CD4-positive, alpha-beta T cell treated with Interleukin-17A for 4 hours (primary cell): ENCODE results near the gene CREBL2.
A peak's percentile ranks its signal among the peaks of the same experiment; 100 is the strongest.
"Not testable (repeated sequence)": the region's sequence is repeated elsewhere in the genome, so short reads cannot be mapped to it uniquely, and the experiment has no call there.

Experiments used
- DNase-seq: peaks from one replicate; pipeline ENCODE4 v3.0.0-alpha.2; 2020; ENCODE audit warnings: mixed read lengths

Gene CREBL2

DNA sequence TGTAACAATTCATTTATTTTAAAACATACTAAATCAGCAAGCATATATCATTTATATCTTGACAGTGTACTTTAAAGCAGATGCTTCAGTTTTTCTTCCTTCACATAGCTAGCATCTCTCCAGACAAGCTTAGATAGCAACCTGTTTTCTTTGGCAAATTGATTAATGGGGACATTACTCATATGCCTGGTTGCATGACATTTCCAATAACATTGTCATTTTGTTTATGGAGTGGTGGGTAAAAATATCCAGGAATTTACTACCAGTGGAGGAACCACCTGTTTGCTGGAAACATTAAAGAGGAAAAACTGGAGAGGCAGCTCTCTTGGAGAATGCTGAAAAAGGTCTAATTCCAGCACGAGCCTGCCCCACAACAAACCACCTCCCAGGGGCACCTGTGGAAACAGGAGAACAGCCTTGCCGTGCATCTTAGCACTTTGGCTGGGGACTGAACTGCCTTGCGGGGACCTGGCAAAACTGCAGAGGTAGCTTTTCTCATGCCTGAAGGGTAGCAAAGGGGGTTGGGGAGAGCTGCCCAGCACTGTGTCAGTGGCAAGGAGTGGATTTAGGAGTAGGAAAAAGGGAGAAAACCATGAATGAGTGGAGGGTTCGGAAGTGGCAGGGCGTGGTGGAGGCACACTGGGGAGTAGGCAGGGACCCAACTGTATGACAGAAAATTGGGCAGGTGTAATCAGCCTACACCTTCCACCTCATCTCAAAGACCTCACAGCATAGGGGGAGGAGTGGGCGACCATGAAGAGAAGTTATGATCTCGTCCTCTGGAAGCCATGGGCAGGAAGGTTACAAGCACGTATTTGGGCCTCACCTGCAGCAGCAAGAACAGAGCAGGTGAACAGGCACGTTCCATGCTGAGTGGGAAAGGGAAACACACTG is 11.7 kb upstream of the CREBL2 start:
- no peak for DNase-seq

DNA sequence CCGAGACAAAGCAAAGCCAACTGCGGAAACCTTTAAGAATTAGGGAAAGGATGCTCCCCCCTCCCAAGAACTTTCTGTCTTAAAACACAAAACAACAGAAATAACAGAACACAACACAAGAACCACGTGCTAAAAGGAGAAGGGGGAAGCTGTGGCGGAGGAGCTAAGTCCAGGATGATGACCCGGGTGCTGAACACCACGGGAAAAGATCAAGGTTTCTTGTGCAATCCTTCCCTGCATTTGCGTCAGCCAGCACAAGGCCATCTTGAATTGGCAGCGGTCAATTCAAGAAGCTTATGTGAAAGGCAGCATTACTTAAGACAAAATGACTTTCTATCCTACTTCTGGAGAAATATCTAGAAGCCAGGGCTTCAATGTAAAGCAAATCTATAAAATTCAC is 11.0 kb upstream of the CREBL2 start:
- DNase-seq, result no peak

DNA sequence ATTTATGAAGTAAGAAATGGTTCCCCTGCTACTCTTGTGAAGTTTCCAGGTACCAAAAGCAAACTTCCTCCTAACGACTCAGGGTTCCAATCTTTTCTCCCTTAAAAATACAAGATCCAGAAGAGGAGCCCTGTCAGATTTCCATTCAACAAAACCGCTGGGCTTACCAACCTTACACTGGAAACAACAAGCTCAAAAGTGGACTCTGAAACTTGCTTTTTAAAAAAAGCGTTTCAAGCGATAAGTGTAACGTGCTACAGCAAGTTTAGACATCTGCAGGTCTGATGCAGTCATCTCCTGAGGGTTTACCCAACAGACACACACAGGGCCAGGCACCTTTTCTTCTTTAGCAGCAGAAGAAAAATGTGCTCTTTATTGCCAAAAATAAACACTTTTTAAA is 6.9 kb upstream of the CREBL2 start:
- no peak for DNase-seq

DNA sequence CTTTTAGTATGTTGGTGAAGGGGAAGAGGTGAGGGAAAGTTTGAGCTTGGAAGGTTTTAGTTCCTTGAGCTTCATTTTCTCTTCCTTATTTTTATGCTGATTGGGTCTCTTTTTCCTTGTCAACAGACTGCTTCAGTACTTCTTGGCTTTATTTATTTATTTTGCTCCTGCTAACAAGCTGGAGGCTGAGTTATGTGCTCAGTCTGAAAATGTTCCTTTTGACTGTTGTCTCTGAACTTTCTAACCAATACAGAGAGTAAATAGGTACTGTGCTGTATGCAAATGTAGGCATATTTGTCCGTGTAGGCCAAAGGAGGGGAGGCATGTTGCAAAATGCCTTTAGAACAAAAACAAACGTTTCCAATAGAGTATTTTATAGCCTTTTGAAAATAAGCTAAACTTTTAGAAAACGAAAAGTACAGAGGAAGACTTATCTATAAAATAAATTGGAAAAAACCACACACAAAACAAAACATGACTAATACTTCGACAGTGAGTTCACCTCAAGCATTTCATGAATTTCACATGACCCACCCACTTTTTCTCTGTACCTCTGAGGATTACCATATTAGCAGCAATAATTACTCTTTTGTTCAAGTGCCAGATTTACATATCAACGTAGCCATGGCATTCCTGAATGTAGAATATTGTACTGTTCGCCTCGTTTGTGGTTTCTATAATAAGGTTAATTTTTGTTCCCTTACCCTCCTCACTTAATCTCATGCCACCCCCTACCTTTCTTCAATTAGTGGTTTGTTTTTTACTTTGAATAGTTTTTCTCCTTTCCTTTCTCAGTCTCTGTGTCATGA is 4.7 kb upstream of the CREBL2 start:
- DNase-seq, result no peak

DNA sequence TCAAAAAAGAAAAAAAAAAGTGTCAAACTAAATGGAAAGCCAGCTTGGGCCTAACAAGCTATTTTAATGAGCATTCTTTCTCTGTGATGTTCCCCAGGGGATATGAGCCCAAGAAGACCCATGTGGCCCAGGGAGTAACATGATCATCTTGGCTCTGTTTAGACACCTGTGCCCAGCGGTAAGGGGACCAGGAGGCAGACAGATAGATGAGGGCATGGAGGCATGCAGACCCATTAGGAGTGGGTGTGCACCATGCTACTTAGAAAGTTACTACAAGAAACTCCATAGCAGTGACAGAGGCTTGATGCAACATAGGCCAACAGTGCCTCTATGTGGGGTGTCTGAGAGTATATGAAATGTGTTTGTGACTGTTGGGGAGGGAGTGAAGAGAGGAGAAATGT is 3.1 kb upstream of the CREBL2 start:
- no peak for DNase-seq

DNA sequence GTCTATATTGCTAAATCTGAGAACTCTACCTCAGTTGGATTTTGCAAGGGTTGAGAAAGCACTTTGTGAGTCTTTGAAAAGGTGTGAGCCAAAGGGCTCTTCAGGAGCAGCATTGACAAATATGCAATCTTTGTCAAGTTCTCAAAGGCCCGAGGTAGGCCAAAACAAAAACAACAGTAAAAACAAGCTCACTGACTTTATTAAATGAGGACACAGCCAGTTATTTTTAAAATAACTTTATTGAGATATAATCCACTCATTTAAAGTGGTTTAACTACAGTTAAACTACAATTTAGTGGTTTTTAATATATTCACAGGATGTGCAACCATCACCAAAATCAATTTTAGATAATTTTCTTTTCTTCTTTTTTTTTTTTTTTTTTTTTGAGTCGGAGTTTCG is 2.0 kb upstream of the CREBL2 start:
- no peak for DNase-seq

DNA sequence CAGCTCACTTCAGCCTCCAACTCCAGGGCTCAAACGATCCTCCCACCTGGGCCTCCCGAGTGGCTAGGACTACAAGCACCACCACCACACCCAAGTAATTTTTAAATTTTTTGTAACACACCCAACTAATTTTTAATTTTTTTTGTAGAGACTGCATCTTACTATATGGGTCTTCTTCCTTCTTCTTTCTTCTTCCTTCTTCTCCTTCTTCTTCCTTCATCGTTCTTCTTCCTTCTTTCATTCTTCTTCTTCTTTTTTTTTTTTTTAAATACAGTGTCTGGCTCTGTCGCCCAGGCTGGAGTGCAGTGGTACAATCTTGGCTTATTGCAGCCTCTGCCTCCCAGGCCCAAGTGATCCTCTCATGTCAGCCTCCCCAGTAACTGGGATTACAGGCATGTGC is 965 bp upstream of the CREBL2 start:
- DNase-seq, result no peak

DNA sequence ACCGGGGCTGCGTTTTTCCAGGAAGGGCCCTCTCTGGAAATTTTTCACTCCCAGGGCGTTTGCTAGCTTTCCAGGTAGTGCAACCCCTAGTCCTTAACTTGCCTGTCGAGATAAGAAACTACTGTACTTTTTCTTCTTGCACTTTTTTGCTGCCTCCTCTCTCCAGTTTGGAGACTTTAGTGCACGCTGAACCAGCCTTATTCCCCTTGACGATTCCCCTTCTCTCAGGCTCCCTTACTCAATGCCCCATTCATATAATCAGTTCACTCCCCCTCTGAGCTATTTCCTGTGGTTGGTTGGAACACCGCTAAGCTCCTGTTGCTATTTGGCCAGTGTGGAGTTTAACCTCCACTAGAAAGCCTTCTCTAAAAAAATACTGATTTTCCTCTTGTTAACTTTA is 682 bp downstream of the CREBL2 start:
- peak; percentile 37 for DNase-seq

DNA sequence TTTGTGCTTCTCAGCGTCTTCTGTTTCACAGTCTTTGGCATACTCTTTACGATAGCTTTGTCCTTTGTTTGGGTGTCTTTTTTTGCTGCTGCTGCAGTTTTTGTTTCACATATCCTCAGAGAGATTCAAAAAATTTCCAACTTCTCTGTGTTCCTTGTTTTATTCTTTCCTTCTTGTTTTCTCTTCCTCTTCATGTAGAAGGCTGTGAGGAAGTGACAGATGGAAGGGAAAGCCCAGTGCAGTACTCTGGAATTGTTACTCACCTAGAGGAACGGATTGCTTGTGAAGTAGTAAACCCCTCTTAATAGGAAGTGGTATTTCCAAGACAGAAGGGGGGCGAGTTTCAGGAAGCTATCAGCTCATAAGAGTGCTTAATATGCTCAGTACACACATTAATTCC is 1.7 kb downstream of the CREBL2 start:
- no peak for DNase-seq

DNA sequence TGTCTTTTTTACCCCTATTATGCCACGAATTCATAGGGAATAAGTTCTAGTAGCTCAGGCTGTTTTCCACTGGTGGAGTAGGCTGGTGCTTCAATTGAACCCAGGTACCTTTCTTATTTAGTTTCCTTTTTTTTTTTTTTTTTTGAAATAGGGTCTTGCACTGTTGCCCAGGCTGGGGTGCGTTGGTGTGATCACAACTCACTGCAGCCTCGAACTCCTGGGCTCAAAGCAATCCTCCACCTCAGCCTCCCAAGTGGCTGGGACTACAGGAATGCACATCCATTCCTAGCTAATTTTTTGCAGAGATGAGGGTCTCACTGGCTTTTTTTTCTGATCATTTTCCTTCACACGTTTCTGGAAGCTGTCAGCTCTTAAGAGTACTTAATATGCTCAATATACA is 2.7 kb downstream of the CREBL2 start:
- no peak for DNase-seq

DNA sequence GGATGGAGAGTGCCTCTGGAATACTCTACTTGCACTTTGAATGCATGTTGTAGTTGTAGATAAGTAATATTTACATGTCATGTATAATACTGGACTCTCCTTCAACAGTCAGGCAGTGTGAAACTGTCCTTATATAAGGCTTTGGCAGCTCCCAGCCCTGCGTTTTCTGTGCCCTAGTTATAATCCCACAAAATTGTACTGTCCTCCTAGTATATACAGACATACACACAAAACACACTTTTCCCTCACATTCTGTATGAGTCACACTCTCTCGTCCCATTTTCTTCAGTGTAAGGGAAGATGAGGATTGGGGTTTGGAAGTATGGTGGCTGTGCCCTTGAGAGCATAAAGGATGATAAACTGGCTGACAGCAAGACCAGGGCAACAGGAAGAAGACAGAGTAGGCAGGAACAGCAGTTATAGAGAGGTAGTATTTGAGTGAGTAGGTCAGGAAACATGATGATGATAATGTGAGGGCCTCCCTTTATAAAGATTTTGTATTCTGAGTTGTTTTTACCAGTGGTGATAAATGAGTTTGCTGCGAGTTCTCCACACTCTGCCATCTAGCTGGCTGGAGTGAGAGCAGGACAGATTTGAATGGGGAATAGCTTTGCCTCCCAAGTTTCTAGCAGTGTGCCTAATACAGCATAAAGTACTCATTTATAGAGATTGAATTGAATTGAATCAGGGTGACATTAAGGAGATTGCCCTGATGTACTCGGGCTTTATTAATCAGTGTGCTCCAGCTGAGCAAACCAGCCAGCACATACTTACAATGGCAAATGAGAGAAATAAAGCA is 5.0 kb downstream of the CREBL2 start:
- peak; percentile 18 for DNase-seq

DNA sequence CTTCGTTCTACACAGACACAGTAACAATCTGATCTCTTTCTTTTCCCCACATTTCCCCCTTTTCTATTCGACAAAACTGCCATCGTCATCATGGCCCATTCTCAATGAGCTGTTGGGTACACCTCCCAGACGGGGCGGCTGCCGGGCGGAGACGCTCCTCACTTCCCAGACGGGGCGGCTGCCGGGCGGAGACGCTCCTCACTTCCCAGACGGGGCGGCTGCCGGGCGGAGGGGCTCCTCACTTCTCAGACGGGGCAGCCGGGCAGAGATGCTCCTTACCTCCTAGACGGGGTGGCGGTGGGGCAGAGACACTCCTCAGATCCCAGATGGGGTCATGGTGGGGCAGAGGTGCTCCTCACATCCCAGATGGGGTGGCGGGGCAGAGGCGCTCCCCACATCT is 6.4 kb downstream of the CREBL2 start:
- DNase-seq, result not testable (repeated sequence)

DNA sequence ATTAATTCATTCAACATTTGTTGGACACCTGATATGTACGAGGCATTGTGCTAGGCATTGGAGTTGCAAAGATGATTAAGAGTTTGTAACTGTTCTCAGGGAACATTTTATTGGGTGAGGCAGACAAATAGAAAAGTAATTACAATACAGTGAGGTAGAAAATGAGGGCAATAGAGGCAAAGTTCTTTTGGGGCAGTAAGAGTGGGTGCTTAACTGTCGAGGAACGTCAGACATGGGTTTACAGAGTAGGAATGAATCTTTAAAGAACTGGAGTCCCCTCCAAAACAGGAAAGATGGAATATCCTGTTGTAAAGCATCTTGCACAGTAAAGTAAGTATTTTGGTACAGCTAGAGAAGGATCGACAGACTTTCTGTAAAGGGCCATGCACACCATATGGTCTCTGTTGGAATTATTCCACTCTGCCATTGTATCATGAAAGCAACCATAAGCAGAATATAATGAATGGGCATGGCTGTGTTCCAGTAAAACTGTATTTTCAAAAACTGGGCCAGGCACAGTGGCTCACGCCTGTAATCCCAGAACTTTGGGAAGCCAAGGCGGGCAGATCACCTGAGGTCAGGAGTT is 9.1 kb downstream of the CREBL2 start:
- DNase-seq, result no peak

DNA sequence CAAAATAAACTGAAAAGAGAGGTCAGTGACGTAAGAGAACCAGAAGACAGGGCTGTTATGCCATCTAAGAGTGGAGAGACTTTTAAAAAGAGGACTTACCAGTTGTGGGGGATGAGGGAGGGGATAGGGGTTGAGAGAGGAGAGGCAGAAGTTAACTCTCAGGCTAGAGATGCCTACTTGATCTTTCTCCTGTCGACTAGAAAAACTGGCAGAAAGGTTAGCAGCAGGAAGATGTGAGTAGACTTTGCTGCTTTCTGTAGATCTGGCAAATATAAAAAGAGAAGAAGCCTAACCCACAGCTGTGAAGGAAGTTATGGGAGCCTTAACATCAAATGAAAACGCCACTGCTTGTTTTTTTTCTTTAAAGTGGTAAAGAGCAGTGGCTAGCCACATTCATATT is 10.7 kb downstream of the CREBL2 start:
- peak; percentile 28 for DNase-seq

DNA sequence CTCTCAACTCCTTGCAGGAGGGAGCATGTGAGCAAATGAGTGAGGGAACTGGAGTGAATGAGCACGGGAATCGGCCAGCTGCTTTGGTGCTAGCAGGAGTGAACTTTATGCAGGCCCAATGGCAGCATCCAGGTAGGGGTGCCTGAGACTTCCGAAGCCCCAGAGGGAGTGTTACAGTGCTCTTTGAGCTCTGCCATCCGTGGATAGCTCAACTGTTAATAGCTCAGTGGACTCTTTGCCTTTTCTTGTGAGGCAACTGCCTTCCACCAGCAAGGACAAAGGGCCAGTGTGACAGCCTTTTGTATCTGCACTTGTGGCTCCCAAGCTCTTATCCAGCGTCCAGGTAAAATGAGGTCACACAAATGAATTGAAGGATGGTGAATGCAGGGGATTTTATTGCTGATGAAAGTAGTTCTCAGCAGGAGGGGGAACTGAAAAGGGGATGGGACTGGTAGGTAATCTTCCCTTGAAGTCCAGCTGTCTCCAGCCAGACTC is 12.9 kb downstream of the CREBL2 start:
- no peak for DNase-seq

DNA sequence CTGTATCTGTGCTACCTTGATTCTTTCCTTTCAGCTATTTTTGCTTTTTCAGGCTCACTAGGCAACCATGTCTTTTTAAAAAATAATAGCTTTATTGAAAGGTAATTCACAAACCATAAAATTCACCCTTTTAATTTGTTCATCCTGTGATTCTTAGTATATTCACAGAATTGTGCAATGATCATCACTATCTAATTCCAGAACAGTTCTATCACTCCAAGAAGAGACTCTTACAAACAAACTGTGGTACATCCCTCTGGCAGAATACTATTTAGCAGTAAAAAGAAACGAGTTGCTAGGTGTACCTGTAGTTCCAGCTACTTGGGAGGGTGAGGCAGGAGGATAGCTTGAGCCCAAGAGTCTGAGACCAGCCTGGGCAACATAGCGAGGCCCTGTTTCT is 14.8 kb downstream of the CREBL2 start:
- no peak for DNase-seq

DNA sequence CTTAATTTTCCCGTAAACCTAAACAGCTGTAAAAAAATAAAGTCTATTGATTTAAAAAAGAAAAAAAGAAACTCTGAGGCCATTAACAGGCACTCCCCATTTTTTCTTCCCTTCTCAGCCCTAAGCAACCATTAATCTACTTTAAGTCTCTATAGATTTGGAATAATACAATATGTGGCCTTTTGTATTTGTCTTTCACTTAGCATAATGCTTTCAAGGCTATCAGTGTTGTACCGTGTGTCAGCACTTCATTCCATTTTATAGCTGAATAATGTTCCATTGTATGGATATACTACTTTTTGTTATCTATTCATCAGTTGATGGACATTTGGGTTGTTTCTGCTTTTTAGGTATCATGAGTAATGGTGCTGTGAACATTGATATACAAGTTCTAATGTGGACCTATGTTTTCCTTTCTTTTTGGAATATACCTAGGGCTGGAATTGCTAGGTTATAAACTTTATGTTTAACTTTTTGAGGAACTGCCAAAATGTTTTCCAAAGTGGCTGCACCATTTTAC is 15.7 kb downstream of the CREBL2 start:
- DNase-seq, result no peak

DNA sequence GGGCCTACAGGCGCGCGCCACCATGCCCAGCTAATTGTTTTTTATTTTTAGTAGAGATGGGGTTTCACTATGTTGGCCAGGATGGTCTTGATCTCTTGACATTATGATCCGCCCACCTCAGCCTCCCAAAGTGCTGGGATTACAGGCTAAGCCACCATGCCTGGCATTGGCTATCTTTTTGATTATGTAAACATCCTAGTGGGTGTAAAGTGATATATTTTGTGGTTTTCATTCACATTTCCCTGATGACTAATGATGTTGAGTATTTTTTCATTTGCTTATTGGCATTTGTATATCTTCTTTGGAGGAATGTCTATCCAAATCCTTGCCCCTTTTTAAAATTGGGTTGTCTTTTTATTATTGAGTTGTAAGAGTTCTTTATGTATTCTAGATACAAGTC is 16.3 kb downstream of the CREBL2 start:
- no peak for DNase-seq

DNA sequence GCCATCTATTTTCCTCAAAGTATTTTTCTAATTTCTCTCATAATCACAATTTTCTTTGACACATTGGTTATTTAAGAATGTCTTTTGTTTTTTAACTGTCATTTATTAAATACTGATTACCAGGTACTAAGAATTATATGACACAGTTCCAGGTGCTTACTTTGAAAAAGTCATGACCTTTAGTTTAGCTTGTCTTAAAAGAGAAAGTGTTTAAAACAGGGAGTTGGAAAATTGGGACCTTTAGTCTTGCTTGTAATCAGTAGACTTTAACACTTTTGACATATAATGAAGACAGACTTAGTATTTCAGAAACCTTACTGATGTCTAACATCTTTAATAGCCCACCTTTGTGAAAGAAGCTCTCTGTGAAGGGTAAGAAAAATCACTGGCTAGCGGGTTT is 19.2 kb downstream of the CREBL2 start:
- no peak for DNase-seq

DNA sequence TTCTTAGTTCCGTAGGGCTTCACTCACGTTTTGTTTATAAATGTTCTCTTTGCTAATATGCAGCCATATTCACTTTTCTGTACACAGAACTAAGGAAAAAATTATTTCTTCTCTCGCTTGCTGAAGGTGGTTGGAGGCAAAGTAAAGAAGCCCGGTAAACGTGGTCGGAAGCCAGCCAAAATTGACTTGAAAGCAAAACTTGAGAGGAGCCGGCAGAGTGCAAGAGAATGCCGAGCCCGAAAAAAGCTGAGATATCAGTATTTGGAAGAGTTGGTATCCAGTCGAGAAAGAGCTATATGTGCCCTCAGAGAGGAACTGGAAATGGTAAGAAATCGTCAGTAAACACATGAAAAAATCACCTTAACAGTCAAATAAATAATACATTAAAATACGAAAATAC is 24.0 kb downstream of the CREBL2 start:
- no peak for DNase-seq

DNA sequence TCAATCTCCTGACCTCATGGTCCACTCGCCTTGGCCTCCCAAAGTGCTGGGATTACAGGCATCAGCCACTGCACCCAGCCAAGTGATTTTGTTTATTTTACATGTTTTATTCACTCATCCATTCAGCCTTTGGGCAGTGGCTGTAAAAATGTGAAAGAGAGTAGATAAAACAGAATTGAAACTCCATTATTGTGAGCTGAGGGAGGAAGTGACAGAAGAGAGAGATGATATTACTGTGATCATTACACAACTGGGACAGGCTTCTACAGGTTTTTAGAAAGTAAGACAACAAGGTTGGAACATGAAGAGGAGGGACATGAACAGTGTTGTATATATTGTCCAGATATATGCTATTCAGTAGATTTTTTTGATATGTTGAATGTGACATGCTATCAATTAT is 25.0 kb downstream of the CREBL2 start:
- no peak for DNase-seq

DNA sequence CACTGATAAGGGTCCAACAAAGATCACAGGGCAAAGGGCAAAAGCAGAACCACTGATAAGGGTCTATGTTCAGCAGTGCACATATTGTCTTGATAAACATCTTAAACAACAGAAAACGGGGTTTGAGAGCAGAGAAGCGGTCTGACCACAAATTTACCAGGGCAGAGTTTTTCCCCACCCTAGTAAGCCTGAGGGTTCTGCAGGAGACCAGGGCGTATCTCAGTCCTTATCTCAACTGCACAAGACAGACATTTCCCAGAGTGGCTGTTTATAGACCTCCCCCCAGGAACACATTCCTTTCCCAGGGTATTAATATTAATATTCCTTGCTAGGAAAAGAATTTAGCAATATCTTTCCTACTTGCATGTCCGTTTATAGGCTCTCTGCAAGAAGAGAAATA is 28.3 kb downstream of the CREBL2 start:
- DNase-seq, result not testable (repeated sequence)

DNA sequence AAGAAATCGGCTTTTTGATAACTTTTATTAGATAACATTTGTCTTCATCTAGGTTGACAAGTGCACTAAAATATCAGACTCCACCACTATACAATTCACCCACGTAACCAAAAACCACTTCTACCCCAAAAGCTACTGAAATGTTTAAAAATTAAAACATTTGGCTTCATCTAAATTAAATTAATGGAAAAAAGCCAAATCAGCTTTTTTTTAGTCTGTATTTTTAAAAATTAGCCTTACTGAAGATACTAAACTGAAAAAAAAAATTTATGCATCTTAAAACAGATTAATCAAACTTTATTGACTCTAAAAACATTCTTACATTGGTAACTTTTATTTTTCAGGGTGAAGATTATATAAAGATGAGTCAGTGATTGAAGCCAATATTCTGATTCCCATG is 30.0 kb downstream of the CREBL2 start:
- DNase-seq, result no peak
